IPS DF 19.7 (cell line): ENCODE measurements around the gene CASZ1.
A peak's percentile ranks its signal among the peaks of the same experiment; 100 is the strongest.

ENCODE experiments used
- DNase-seq: peaks from one replicate; pipeline ENCODE4 v3.0.0-alpha.2; 2013; ENCODE audit warnings: low read depth, low spot score

Gene CASZ1

GRCh38 chr1:10796029-10796944 lies at the start of gene CASZ1:
TSS of gene CASZ1 (minus strand) at chr1:10796646. CDS start at chr1:10693889, 102,757 bp downstream.
- peak; percentile 60 for DNase-seq

DNA sequence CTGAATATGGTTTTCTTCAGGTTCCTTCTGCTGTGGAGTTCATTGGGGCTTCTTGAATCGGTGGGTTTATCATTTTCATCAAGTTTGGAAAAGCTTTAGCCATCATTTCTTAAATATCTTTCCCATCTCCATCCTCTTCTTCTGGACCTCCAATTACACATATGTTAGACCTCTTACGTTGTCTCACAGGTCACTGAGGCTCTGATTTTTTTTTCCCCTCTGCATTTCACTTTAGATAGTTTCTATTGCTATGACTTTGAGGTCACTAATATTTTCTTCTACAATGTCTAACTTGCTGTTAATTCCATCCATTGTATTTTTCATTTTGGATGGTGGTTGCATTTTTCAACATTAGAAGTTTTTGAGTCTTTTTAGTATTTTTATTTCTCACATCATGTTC lies 47.3 kb upstream of the CASZ1 start:
- DNase-seq = no peak

DNA sequence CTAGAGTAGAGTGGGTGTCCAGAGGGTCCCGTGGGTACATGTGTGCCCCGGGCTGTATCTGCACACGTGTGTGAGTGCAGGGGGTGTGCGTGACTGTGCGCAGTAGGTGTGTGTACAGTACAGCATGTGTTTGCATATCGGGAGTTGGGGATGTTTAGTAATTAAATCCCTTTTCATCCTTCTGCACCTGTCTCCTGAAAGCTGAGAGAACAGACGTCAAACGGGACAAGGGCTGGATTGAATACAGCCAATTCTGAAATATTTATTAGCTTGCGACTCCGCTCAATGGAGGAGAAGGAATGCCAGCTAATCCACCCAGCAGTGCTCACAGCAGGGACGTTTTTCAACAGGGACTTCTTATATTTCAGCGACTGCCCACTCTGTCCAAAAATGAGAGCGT lies 44.7 kb upstream of the CASZ1 start:
- DNase-seq = no peak

DNA sequence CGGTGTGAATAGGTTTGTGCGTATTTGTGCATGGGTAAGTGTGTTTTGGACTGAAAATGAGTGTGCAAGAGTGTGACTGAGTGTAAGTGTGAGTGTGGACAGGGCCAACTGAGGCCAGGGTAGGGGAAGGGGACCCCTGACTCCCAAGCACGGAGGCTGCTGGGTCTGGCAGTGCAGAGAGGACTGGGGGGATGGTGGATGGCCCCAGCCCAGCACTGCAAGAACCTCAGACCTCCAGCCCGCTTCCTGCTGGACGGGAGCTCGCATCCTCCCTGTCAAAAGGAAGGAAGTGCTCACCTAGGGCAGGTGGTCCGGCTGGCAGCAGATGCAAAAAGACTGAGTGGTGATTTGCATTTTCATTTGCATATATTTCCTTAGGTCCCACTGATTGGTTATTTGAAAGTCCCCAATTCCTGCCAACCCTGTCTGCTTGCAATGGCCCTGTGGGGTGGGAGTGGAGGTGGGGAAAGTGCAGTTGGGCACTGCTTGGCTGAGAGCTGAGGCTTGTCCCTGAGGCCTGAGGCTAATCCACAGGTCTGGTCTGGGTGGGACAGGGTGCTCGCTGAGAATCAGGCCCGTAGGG lies 42.8 kb upstream of the CASZ1 start:
- DNase-seq = peak; percentile 42

DNA sequence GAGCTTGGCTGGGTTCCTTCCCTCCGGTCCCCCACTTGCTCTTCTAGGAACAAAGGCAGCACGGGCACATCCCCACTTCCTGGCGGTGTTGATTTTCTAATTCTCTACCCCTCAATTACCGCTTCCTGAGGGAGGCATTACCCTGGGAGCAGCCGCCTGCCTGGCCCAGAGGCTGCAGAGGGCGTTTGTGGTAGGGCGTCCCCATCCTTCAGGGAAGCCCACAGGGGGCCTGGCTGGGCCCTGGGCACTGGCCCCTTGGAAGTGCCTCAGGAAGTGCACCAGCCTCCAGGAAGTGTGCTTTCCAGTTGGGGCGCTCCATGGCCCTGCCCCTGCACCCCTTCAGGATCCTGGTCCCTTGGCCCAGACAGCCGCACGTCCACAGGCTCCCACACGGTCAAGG lies 42.1 kb upstream of the CASZ1 start:
- DNase-seq = no peak

DNA sequence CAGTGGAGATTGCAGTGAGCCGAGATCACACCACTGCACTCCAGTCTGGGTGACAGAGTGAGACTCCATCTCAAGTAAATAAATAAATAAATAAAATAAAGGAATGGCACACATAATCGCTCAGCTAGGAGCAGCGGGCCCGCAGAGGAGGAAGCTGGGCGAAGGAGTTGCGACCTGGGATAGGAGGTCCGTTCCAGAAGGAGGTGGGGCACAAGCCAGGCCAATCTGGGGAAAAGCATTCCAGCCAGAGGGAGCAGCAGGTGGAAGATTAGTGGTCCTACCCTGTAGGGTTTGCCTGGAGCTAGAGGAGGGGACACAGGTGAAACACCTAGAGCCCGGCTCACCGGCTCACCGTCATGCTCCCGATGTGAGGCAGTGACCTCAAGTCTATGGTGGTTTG lies 40.3 kb upstream of the CASZ1 start:
- DNase-seq = no peak

DNA sequence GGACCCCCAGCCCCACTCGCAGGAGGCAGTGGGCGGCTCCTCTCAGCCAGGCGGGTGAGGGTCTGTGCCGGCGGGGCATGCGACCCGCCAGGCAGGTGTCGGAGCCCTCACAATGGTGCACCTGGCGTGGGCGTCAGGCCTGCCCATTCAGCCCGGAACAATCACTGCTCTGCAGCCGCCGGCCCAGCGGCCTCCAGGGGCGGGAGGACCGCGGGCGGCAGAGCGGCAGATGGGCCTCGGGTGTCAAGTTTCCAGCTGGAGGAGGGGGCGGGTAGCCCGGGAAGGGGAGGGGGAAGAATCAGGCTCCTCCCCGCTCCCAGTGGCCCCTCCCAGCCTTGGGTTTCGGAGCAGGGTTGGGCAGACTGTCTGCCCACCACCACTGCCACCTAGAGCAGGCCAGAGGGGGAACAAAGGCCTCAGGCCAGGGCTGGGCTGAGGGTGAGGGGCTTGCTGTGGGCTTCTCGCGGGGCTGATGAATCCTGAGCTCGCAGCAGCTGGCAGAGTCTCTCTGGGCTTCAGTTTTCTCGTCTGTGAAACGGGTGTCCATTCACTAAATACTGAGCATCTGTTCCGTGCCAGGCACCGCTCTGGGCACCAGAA lies 39.5 kb upstream of the CASZ1 start:
- peak; percentile 75 for DNase-seq

- no peak for DNase-seq
Observed at GRCh38 chr1:10835421-10835820, 39.0 kb upstream of the CASZ1 start.

DNA sequence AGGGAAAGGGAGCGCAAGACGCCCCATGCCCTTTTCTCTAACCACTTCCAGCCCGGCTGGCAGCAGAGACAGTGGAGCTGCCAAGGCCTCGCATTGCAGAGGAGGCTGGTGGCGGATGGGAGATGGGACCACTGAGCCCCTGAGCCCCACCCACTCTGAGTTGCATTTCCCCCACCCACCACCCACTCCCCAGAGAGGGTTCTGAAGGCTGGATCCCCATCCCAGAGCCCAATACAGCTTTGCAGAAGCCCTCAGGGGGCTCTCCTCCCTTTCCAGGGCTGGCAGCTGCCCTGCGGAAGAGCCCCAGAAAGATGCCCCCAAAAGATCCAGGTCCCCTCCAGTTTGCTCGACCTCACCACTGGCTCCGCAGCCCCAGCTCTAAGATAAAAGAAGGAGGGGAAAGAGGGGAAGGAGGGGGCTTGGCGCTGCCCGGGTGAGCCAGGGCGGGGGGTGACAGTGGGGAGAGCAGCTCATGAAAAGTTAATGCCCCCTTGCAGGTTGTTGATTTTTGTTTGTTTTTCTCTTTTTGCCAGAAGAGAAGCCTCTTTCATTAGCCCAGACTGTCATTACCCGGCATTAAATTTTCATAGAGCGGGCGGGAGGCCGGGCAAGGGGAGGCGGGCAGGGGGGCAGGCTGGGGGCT lies 38.4 kb upstream of the CASZ1 start:
- no peak for DNase-seq

DNA sequence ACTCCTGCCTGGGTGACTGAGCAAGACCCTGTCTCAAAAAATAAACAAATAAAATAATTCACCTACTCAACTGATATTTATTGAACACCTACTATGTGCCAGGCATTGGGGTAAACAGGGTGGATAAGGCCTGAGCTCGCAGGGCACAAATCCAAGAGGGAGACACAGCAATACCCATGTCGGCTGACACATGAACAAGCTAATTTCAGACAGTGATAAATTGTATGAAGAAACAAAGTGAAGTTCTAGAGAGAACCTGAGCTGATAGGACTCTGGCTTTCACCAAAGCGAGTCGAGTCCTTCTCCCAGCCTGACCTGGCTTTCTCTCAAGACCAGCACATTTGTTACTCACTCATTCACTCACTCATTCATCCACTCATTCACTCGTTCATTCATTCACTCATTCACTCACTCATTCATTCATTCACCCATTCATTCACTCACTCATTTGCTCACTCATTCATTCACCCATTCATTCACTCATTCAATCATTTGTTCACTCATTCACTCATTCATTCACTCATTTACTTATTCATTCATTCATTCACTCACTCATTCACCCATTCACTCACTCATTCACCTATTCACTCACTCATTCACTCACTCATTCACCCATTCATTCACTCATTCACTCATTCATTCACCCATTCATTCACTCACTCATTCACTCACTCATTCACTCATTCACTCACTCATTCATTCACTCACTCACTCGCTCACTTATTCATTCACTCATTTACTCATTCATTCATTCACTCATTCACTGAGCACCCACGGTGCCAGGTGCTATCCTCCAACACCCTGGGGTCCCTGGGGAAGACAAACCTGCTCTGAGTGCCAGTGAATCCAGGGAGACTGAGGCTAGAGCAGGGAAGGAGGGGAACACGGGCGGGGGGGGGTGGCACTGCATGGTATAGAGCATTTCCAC lies 37.4 kb upstream of the CASZ1 start:
- DNase-seq = no peak

DNA sequence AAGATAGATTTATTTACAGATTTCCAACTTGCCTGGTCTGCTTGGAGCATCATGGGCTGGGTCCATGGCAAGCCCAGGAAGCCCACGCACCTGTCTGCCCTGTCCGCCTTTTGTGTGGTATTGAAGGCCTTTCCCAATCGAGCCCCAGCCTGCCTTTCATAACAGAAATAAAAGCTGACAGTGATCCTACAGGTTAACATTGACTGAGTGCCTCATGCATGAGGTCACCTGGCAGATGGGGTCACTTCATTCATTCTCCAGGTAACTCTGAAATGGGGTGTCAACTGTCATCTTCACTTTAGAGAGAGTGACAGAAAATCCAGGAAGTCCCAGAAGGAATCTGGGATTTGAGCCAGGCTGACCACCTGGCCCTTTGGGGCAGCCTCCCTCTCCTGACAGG lies 36.3 kb upstream of the CASZ1 start:
- no peak for DNase-seq

- no peak for DNase-seq
Observed at GRCh38 chr1:10830961-10831668, 34.7 kb upstream of the CASZ1 start.

- no peak for DNase-seq
Observed at GRCh38 chr1:10829965-10830515, 33.6 kb upstream of the CASZ1 start.

- no peak for DNase-seq
Observed at GRCh38 chr1:10829067-10829818, 32.8 kb upstream of the CASZ1 start.

DNA sequence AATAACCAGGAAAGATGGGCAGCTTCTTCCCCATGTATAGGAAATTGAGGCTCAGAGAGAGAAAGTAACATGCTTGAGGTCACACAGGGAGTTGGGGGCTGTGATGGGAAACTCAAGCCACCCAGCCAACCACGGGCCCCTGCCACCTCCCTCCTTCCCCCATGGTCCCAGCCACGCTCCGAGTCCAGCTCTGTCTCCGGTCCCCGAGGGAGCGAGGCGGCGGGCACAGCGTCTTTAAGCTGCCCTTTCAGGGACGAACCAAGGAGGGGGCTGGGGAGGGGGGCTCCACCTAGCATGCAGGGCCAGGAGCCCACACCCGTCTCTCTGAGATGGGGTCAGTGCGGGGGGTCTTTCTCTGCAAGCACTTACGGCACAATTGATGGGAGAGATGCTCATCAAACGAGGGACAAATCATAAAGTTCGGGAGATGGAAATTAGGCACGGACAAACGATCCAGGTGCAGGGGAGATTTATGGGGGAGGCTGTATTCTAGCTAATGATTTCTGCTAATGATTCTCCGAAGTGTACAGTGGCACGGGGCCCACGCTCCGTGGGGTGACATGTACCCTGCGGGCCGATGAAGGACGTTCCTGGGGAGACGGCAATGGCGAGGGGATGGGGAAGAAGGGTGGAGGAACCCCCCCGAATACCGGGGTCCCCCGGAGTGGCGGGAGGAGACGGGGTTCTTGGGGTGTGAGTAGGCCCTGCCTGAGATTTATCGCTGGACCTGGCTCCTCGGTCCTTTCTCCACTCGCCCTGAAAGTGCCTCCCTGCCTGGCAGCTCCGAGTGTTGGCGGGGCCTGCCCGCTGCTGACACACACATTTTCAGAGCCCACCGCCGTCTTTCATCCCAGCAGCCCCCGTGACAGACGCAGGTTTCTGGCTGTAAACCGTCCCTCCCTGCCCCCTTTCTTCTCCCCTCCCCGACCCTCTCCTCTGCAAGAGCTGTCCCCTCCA lies 31.2 kb upstream of the CASZ1 start:
- no peak for DNase-seq

DNA sequence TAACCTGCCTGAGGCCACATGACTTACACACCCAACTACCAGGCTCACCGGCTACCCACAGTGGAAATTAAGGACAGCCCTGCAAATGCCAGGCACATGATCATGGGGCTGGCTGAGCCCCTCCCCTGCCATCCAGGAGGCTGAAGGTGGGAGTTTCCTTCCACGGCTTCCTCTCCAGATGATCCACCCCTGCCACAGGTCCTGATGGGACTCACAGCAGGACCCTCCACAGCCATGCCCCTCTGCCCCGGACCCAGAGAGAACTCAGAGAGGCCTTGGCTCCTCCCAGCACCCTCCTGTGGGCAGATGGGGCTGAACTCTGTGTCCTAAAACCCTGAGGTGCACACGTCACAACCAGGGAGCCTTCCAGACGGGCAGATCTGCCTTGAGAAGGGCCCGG lies 29.1 kb upstream of the CASZ1 start:
- DNase-seq = no peak

- DNase-seq = no peak
Observed at GRCh38 chr1:10824821-10825540, 28.5 kb upstream of the CASZ1 start.

DNA sequence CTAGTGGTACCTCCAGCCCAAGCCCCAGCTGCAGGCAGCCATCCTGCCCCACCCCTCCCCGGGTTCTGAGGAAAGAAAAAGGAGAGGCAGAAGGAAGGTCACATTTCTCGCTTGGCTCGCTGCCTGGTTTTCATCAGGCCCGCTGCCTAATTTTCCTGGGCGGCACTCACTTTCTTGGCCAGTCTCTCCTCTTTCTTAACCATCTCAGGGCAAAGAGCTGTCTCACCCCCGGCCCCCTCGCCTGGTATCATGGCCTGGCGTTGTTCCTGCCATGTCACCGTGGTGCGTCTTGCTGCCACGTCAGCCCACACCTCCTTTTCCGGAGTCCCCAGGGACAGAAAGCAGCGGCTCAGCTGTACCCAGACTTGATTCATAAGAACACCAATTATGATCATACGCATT lies 26.6 kb upstream of the CASZ1 start:
- DNase-seq = no peak
